Measurements from ENCODE around the gene INAFM2.

The INAFM2 gene

GRCh38 chr15:40320931-40321371 is 2.5 kb upstream of the INAFM2 start:
- peak; percentile 67 for DNase-seq (ENCODE audit: low read depth)
- no peak overlapping the region for H3K4me3 ChIP-seq (ENCODE audit: low read length)
- TF ChIP-seq CTCF (IDR thresholded peaks at IDR 0.05; ENCODE audit: insufficient read depth, low read depth, low read length, missing control alignments), result peak; percentile 89

GRCh38 chr15:40322531-40323238 is 807 bp upstream of the INAFM2 start:
- no peak for TF ChIP-seq CTCF (IDR thresholded peaks at IDR 0.05; ENCODE audit: insufficient read depth, low read depth, low read length, missing control alignments)
- H3K4me3 ChIP-seq (ENCODE audit: low read length), result peak overlapping the region; percentile 47
- DNase-seq (ENCODE audit: low read depth), result no peak

GRCh38 chr15:40323953-40324937 is 753 bp downstream of the INAFM2 start:
- no peak for TF ChIP-seq CTCF (IDR thresholded peaks at IDR 0.05; ENCODE audit: insufficient read depth, low read depth, low read length, missing control alignments)
- no peak for DNase-seq (ENCODE audit: low read depth)
- H3K4me3 ChIP-seq (ENCODE audit: low read length), result peak overlapping the region; percentile 53

GRCh38 chr15:40325188-40325587 is 1.7 kb downstream of the INAFM2 start:
- no peak for TF ChIP-seq CTCF (IDR thresholded peaks at IDR 0.05; ENCODE audit: insufficient read depth, low read depth, low read length, missing control alignments)
- no peak for DNase-seq (ENCODE audit: low read depth)
- peak overlapping the region; percentile 53 for H3K4me3 ChIP-seq (ENCODE audit: low read length)

- no peak overlapping the region for H3K4me3 ChIP-seq (ENCODE audit: low read length)
- no peak for TF ChIP-seq CTCF (IDR thresholded peaks at IDR 0.05; ENCODE audit: insufficient read depth, low read depth, low read length, missing control alignments)
- DNase-seq (ENCODE audit: low read depth), result no peak
These were observed 2.2 kb downstream of the INAFM2 start for GRCh38 chr15:40325700-40326099.

- no peak overlapping the region for H3K4me3 ChIP-seq (ENCODE audit: low read length)
- DNase-seq (ENCODE audit: low read depth), result no peak
- no peak for TF ChIP-seq CTCF (IDR thresholded peaks at IDR 0.05; ENCODE audit: insufficient read depth, low read depth, low read length, missing control alignments)
These were observed 4.0 kb downstream of the INAFM2 start for GRCh38 chr15:40327457-40327856.
